LNCAP (cell line): Measurements from ENCODE around the gene SACM1L.

Source experiments
- CTCF ChIP-seq: fragments of 450-650 bp; IDR thresholded peaks from 2 replicates; pipeline ENCODE4 v1.5.1; 2017; ENCODE audit warnings: mild to moderate bottlenecking

The SACM1L gene

GRCh38 chr3:45751537-45752242 lies 62.5 kb downstream of the SACM1L start:
- TF ChIP-seq CTCF = no peak

- TF ChIP-seq CTCF = no peak
These were observed 63.9 kb downstream of the SACM1L start for GRCh38 chr3:45753095-45753494.

- TF ChIP-seq CTCF = no peak
These were observed 65.3 kb downstream of the SACM1L start for GRCh38 chr3:45754461-45754860.

- TF ChIP-seq CTCF = no peak
These were observed 66.9 kb downstream of the SACM1L start for GRCh38 chr3:45756055-45756454.

- no peak for TF ChIP-seq CTCF
These were observed 69.7 kb downstream of the SACM1L start for GRCh38 chr3:45758871-45759270.

- no peak for TF ChIP-seq CTCF
These were observed 70.7 kb downstream of the SACM1L start for GRCh38 chr3:45759851-45760250.

GRCh38 chr3:45760878-45761711 lies 71.9 kb downstream of the SACM1L start:
- TF ChIP-seq CTCF = peak; percentile 79
